Measurements from ENCODE around the gene ADNP2.

DNA sequence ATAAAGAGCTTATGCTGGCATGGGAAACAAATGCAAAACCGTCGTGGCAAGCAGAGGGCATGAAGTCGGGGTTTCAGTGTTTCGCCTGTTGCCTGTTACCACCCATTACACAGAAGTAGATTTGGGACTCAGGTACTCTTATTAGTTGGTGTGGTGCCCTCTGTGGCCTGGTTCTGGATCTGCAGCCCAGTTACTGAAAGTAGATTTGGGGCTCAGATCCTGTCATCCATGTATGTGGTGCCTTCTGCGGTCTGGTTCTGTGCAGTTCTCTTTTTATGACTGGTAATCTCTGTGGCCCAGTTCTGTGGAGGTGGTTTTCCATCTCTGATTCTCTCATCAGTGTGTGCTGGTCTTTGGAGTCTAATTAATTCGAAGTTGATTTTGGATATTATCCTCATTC is 45.2 kb downstream of the ADNP2 start:
- TF ChIP-seq, protein P1, sequence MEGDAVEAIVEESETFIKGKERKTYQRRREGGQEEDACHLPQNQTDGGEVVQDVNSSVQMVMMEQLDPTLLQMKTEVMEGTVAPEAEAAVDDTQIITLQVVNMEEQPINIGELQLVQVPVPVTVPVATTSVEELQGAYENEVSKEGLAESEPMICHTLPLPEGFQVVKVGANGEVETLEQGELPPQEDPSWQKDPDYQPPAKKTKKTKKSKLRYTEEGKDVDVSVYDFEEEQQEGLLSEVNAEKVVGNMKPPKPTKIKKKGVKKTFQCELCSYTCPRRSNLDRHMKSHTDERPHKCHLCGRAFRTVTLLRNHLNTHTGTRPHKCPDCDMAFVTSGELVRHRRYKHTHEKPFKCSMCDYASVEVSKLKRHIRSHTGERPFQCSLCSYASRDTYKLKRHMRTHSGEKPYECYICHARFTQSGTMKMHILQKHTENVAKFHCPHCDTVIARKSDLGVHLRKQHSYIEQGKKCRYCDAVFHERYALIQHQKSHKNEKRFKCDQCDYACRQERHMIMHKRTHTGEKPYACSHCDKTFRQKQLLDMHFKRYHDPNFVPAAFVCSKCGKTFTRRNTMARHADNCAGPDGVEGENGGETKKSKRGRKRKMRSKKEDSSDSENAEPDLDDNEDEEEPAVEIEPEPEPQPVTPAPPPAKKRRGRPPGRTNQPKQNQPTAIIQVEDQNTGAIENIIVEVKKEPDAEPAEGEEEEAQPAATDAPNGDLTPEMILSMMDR (IDR thresholded peaks at IDR 0.05; ENCODE audit: low read depth, low read length) = peak; percentile 43
- TF ChIP-seq POLR2A (IDR thresholded peaks at IDR 0.05; ENCODE audit: extremely low read depth, insufficient read length) = no peak

All from NB4 (cell line).